GM04503 (cell line): Measurements from ENCODE around the gene MLH3.
"Not testable (repeated sequence)": the region's sequence is repeated elsewhere in the genome, so short reads cannot be mapped to it uniquely, and the experiment has no call there.

Source experiments
- DNase-seq: peaks from one replicate; pipeline ENCODE4 v3.0.0-alpha.2; 2012; ENCODE audit warnings: low read depth

The MLH3 gene

GRCh38 chr14:75050852-75051555, at the start of gene MLH3:
TSS of gene MLH3 (minus strand) at chr14:75051467. CDS start at chr14:75049655, 1,812 bp downstream.
- no peak for DNase-seq

- DNase-seq = no peak
Observed at GRCh38 chr14:75098682-75099081, 47.4 kb upstream of the MLH3 start.

- no peak for DNase-seq
Observed at GRCh38 chr14:75098212-75098611, 46.9 kb upstream of the MLH3 start.

- no peak for DNase-seq
Observed at GRCh38 chr14:75096959-75097358, 45.7 kb upstream of the MLH3 start.

GRCh38 chr14:75095690-75096089, 44.4 kb upstream of the MLH3 start:
- DNase-seq = no peak

- no peak for DNase-seq
Observed at GRCh38 chr14:75094896-75095295, 43.6 kb upstream of the MLH3 start.

- no peak for DNase-seq
Observed at GRCh38 chr14:75092698-75093097, 41.4 kb upstream of the MLH3 start.

GRCh38 chr14:75091251-75091650, 40.0 kb upstream of the MLH3 start:
- DNase-seq = no peak

- no peak for DNase-seq
Observed at GRCh38 chr14:75090353-75090752, 39.1 kb upstream of the MLH3 start.

- no peak for DNase-seq
Observed at GRCh38 chr14:75088566-75089373, 37.5 kb upstream of the MLH3 start.

- no peak for DNase-seq
Observed at GRCh38 chr14:75088153-75088552, 36.9 kb upstream of the MLH3 start.

- DNase-seq = no peak
Observed at GRCh38 chr14:75084513-75084912, 33.2 kb upstream of the MLH3 start.

GRCh38 chr14:75083271-75083670, 32.0 kb upstream of the MLH3 start:
- no peak for DNase-seq

GRCh38 chr14:75081660-75082229, 30.5 kb upstream of the MLH3 start:
- DNase-seq = no peak

- no peak for DNase-seq
Observed at GRCh38 chr14:75079521-75079920, 28.3 kb upstream of the MLH3 start.

- no peak for DNase-seq
Observed at GRCh38 chr14:75077794-75078193, 26.5 kb upstream of the MLH3 start.

GRCh38 chr14:75070383-75070782, 19.1 kb upstream of the MLH3 start:
- no peak for DNase-seq

GRCh38 chr14:75069811-75070145, 18.5 kb upstream of the MLH3 start:
- DNase-seq = no peak

- DNase-seq = no peak
Observed at GRCh38 chr14:75069121-75069810, 18.0 kb upstream of the MLH3 start, which contains the start of gene ZC2HC1C. TSS of gene ZC2HC1C (plus strand) at chr14:75069641. CDS start at chr14:75070574, 933 bp downstream.

- DNase-seq = no peak
Observed at GRCh38 chr14:75068294-75069120, 17.2 kb upstream of the MLH3 start.

GRCh38 chr14:75067765-75068164, 16.5 kb upstream of the MLH3 start:
- DNase-seq = not testable (repeated sequence)

GRCh38 chr14:75067212-75067611, 15.9 kb upstream of the MLH3 start:
- no peak for DNase-seq
